SU-DHL-6 (cell line): Measurements from ENCODE around the gene TMEM139.

Experiments
- H2AFZ ChIP-seq: fragments of 200-600 bp; sonication (generic); 2 replicates; pipeline ENCODE4 v1.6.1; 2014; ENCODE audit warnings: low read depth, mild to moderate bottlenecking, moderate library complexity, mixed read lengths, antibody characterized with exemption, low read length; ENCODE audit not compliant: severe bottlenecking
- H3F3A ChIP-seq: fragments of 200-600 bp; shearing (Covaris generic); 2 replicates; pipeline ENCODE4 v1.6.0; 2016; ENCODE audit warnings: antibody characterized with exemption, mild to moderate bottlenecking; ENCODE audit not compliant: insufficient read depth
- H3K27ac ChIP-seq: fragments of 200-600 bp; sonication (generic); 2 replicates; pipeline ENCODE4 v1.5.1; 2016; ENCODE audit warnings: low read depth, mild to moderate bottlenecking, low read length, moderate library complexity, mixed read lengths
- H3K27me3 ChIP-seq: fragments of 200-600 bp; sonication (generic), shearing (Covaris generic); 2 replicates; pipeline ENCODE4 v1.6.0; 2014; ENCODE audit warnings: mild to moderate bottlenecking, low read length
- H3K36me3 ChIP-seq: fragments of 200-600 bp; sonication (generic); 2 replicates; pipeline ENCODE4 v1.6.1; 2014; ENCODE audit warnings: mild to moderate bottlenecking, low read length, mixed read lengths
- H3K4me2 ChIP-seq: fragments of 300-600, 200-600 bp; shearing (Covaris generic), sonication (generic); 2 replicates; pipeline ENCODE4 v1.6.0; 2014; ENCODE audit warnings: low read length, low read depth, mild to moderate bottlenecking; ENCODE audit not compliant: poor library complexity, severe bottlenecking
- H3K4me3 ChIP-seq: fragments of 200-600 bp; sonication (generic); 2 replicates; pipeline ENCODE4 v1.5.1; 2014; ENCODE audit warnings: antibody characterized with exemption, low read length, mild to moderate bottlenecking, mixed read lengths; ENCODE audit not compliant: insufficient read depth, poor library complexity, severe bottlenecking
- H3K79me2 ChIP-seq: fragments of 200-600 bp; sonication (generic); 2 replicates; pipeline ENCODE4 v1.6.1; 2014; ENCODE audit warnings: mild to moderate bottlenecking, low read length, moderate library complexity; ENCODE audit not compliant: insufficient read depth
- H3K9ac ChIP-seq: fragments of 200-600 bp; sonication (generic); 2 replicates; pipeline ENCODE4 v1.7.0; 2014; ENCODE audit warnings: mild to moderate bottlenecking, low read length
- H3K9me2 ChIP-seq: fragments of 200-600 bp; sonication (generic); replicated peaks from 2 replicates; pipeline ENCODE4 v1.6.1; 2014; ENCODE audit warnings: low read length; ENCODE audit not compliant: insufficient read depth
- H3K9me3 ChIP-seq: fragments of 200-600 bp; sonication (generic); 2 replicates; pipeline ENCODE4 v1.6.1; 2014; ENCODE audit warnings: low read length, mixed read lengths; ENCODE audit not compliant: insufficient read depth
- H4K20me1 ChIP-seq: fragments of 200-600 bp; sonication (generic); 2 replicates; pipeline ENCODE4 v1.6.1; 2014; ENCODE audit warnings: low read depth, mild to moderate bottlenecking, antibody characterized with exemption, low read length, moderate library complexity, mixed read lengths
- CTCF ChIP-seq: fragments of 200-600 bp; sonication (generic); IDR thresholded peaks from one replicate; pipeline ENCODE4 v1.5.1; 2017; ENCODE audit warnings: antibody characterized with exemption, mild to moderate bottlenecking, low read length, moderate library complexity; ENCODE audit not compliant: insufficient read depth, poor library complexity, severe bottlenecking
- EZH2phosphoT487 ChIP-seq: fragments of 200-600 bp; sonication (generic), shearing (Covaris generic); conservative IDR thresholded peaks from 2 replicates; pipeline ENCODE4 v1.6.1; 2018; ENCODE audit warnings: mild to moderate bottlenecking, antibody characterized with exemption, low read length, moderate library complexity, mixed read lengths

TMEM139 gene

GRCh38 chr7:143296686-143297085 lies 11.9 kb downstream of the TMEM139 start:
- Histone ChIP-seq H3K9me2 (no peaks in the 10 kb centered on the region), H3K4me3 (no peak overlapping the region), H3K36me3 (peaks cover 54% of the 10 kb centered on the region), H3K4me2 (no peak overlapping the region), H4K20me1 (no peaks in the 10 kb centered on the region), H3K9ac (no peak overlapping the region), H3K27ac (no peak overlapping the region), H2AFZ (no peak overlapping the region), H3K9me3 (no peaks in the 10 kb centered on the region), H3F3A (no peaks in the 10 kb centered on the region), H3K27me3 (no peaks in the 10 kb centered on the region), H3K79me2 (peaks cover 21% of the 10 kb centered on the region; the same call in 1 of the 2 replicates)
- TF ChIP-seq CTCF (no peak), EZH2phosphoT487 (no peak)

- H3K79me2 ChIP-seq = peaks cover 17% of the 10 kb centered on the region; the same call in 1 of the 2 replicates
- no peak for TF ChIP-seq CTCF
- TF ChIP-seq EZH2phosphoT487 = no peak
- no peak overlapping the region for H2AFZ ChIP-seq
- H3F3A ChIP-seq = no peaks in the 10 kb centered on the region
- H3K9me2 ChIP-seq = no peaks in the 10 kb centered on the region
- no peak overlapping the region for H3K4me2 ChIP-seq
- no peak overlapping the region for H3K27ac ChIP-seq
- no peaks in the 10 kb centered on the region for H3K27me3 ChIP-seq
- H3K4me3 ChIP-seq = no peak overlapping the region
- H4K20me1 ChIP-seq = no peaks in the 10 kb centered on the region
- no peaks in the 10 kb centered on the region for H3K9me3 ChIP-seq
- no peak overlapping the region for H3K9ac ChIP-seq
- peaks cover 59% of the 10 kb centered on the region for H3K36me3 ChIP-seq
Observed at GRCh38 chr7:143299346-143299745, 14.6 kb downstream of the TMEM139 start.

- H3K4me2 ChIP-seq = no peak overlapping the region
- no peak overlapping the region for H3K27ac ChIP-seq
Observed at GRCh38 chr7:143299840-143300239, 15.1 kb downstream of the TMEM139 start.

More at GRCh38 chr7:143299840-143300239, 15.1 kb downstream of the TMEM139 start:
- no peaks in the 10 kb centered on the region for H4K20me1 ChIP-seq
- H3K9ac ChIP-seq = no peak overlapping the region
- peaks cover 55% of the 10 kb centered on the region for H3K36me3 ChIP-seq
- TF ChIP-seq CTCF = peak; percentile 46
- no peak for TF ChIP-seq EZH2phosphoT487
- no peak overlapping the region for H2AFZ ChIP-seq
- no peaks in the 10 kb centered on the region for H3K9me2 ChIP-seq
- no peaks in the 10 kb centered on the region for H3F3A ChIP-seq
- H3K79me2 ChIP-seq = peaks cover 17% of the 10 kb centered on the region; the same call in 1 of the 2 replicates
- no peak overlapping the region for H3K4me3 ChIP-seq
- no peaks in the 10 kb centered on the region for H3K9me3 ChIP-seq
- H3K27me3 ChIP-seq = no peaks in the 10 kb centered on the region
